RPMI8226 (cell line): ENCODE data around the gene TMEM184B.
A peak's percentile ranks its signal among the peaks of the same experiment; 100 is the strongest.
"Not testable (repeated sequence)": the region's sequence is repeated elsewhere in the genome, so short reads cannot be mapped to it uniquely, and the experiment has no call there.

Source experiments
- DNase-seq: peaks from one replicate; pipeline ENCODE4 v3.0.0-alpha.2; 2015

TMEM184B gene

GRCh38 chr22:38202437-38203089, 70.2 kb downstream of the TMEM184B start:
- DNase-seq = peak; percentile 87

GRCh38 chr22:38201711-38202436, 70.9 kb downstream of the TMEM184B start, which contains the start of gene MAFF:
Gene MAFF, plus strand, starts transcription at chr22:38201994. Its CDS starts 11,860 bp downstream, at chr22:38213854.
- DNase-seq = peak; percentile 96

- DNase-seq = no peak
Observed at GRCh38 chr22:38201371-38201710, 71.5 kb downstream of the TMEM184B start.

GRCh38 chr22:38199826-38200559, 72.8 kb downstream of the TMEM184B start:
- no peak for DNase-seq

GRCh38 chr22:38196791-38197419, 75.9 kb downstream of the TMEM184B start:
- DNase-seq = no peak

- DNase-seq = no peak
Observed at GRCh38 chr22:38193580-38193979, 79.2 kb downstream of the TMEM184B start.

GRCh38 chr22:38192475-38192863, 80.3 kb downstream of the TMEM184B start:
- no peak for DNase-seq

- DNase-seq = no peak
Observed at GRCh38 chr22:38191731-38192474, 80.9 kb downstream of the TMEM184B start.

GRCh38 chr22:38191055-38191454, 81.8 kb downstream of the TMEM184B start:
- DNase-seq = no peak

GRCh38 chr22:38190581-38190980, 82.2 kb downstream of the TMEM184B start:
- no peak for DNase-seq

- DNase-seq = no peak
Observed at GRCh38 chr22:38189104-38189503, 83.7 kb downstream of the TMEM184B start.

- no peak for DNase-seq
Observed at GRCh38 chr22:38187413-38188212, 85.2 kb downstream of the TMEM184B start.

GRCh38 chr22:38186429-38186828, 86.4 kb downstream of the TMEM184B start:
- no peak for DNase-seq

- DNase-seq = no peak
Observed at GRCh38 chr22:38184788-38185187, 88.0 kb downstream of the TMEM184B start.

- DNase-seq = peak; percentile 99
Observed at GRCh38 chr22:38181453-38182200, 91.2 kb downstream of the TMEM184B start, which contains the start of gene PLA2G6. Gene PLA2G6, minus strand, starts transcription at chr22:38181830. Its CDS starts 12,404 bp downstream, at chr22:38169426.

- DNase-seq = peak; percentile 76
Observed at GRCh38 chr22:38180841-38181452, 91.9 kb downstream of the TMEM184B start.

GRCh38 chr22:38178605-38178937, 94.2 kb downstream of the TMEM184B start:
- DNase-seq = not testable (repeated sequence)

GRCh38 chr22:38177926-38178604, 94.7 kb downstream of the TMEM184B start:
- no peak for DNase-seq

- DNase-seq = not testable (repeated sequence)
Observed at GRCh38 chr22:38177571-38177925, 95.3 kb downstream of the TMEM184B start.

- DNase-seq = no peak
Observed at GRCh38 chr22:38177044-38177443, 95.8 kb downstream of the TMEM184B start.
